K562 (cell line): ENCODE data around the gene STAB2. TPM values are rescaled to one million over a fixed set of nuclear protein-coding genes. Genes with fewer than 3 reads are reported as not detected.

ENCODE experiments used
- ATAC-seq: fragments of 200-7000 bp; cut with Tn5 transposase; 3 replicates; pipeline ENCODE4 v1.9.1; 2020; ENCODE audit warnings: moderate library complexity
- BruUV-seq: library from RNA; stranded (reverse); fragments of 400-500 nt; replicated peaks from 2 replicates; lab custom pipeline; 2021; lab: Mats Ljungman, UMichigan
- CTCF ChIA-PET: fragments of 300-600 bp; formaldehyde crosslinking; extraction: SDS; loops from one replicate; lab custom pipeline; 2021; ENCODE audit warnings: low intra/inter-chr PET ratio; lab: Yijun Ruan, JAX
- POLR2A ChIA-PET: fragments of 300-600, 350-650 bp; sonication (Branson Sonifier 250); formaldehyde crosslinking; extraction: SDS; loops from one replicate; lab custom pipeline; 2021; ENCODE audit warnings: antibody characterized with exemption, inconsistent platforms; lab: Yijun Ruan, JAX
- DNase-seq, 4 experiments: peaks; one replicate each; pipeline versions ENCODE4 v3.0.0 to v3.0.0-alpha.2; 2011 to 2018; ENCODE audit warnings: low spot score in 3 of 4, mixed read lengths in 3 of 4; ENCODE audit errors: extremely low read depth in 1 of 4
- FAIRE-seq: peaks from 2 replicates; lab custom pipeline; 2011; peaks lifted over from hg19 to GRCh38; lab: Jason Lieb, UNC
- H2AFZ ChIP-seq: 2 replicates; pipeline ENCODE4 v1.6.0; 2011; ENCODE audit warnings: low read depth, low read length, control low read depth, inconsistent platforms
- H3K27ac ChIP-seq: fragments of 200-600 bp; 3 replicates; pipeline ENCODE4 v1.8.0; 2011; ENCODE audit warnings: low read depth, mild to moderate bottlenecking, control low read depth, inconsistent platforms, low read length, moderate library complexity, mixed read lengths; ENCODE audit errors: extremely low read depth
- H3K27me3 ChIP-seq, 2 experiments: fragments of 300-600 bp in 1 of 2; 2 replicates in 1 of 2; 3 replicates in 1 of 2; pipeline versions ENCODE4 v1.6.0 to v1.8.0; 2011; ENCODE audit warnings: inconsistent platforms in 2 of 2, low read length in 2 of 2, mild to moderate bottlenecking in 1 of 2, mixed read lengths in 1 of 2, moderate library complexity in 1 of 2; ENCODE audit not compliant: control insufficient read depth in 2 of 2, insufficient read depth in 2 of 2
- H3K36me3 ChIP-seq: fragments of 300-600 bp; 3 replicates; pipeline ENCODE4 v1.8.0; 2011; ENCODE audit warnings: mild to moderate bottlenecking, low read length, inconsistent platforms; ENCODE audit not compliant: control insufficient read depth, insufficient read depth
- H3K4me1 ChIP-seq, 2 experiments: fragments of 200-600 bp in 1 of 2; replicated peaks in 1 of 2; 2 replicates in 1 of 2; 3 replicates in 1 of 2; pipeline versions ENCODE4 v1.5.1 to v1.8.0; 2011; ENCODE audit warnings: inconsistent platforms in 2 of 2, low read length in 2 of 2, mild to moderate bottlenecking in 1 of 2, mixed read lengths in 1 of 2, moderate library complexity in 1 of 2; ENCODE audit not compliant: control insufficient read depth in 2 of 2, insufficient read depth in 2 of 2
- H3K4me2 ChIP-seq: 2 replicates; pipeline ENCODE4 v1.6.1; 2011; ENCODE audit warnings: low read length, control low read depth, inconsistent platforms, mixed read lengths; ENCODE audit not compliant: insufficient read depth
- H3K4me3 ChIP-seq: fragments of 200-600 bp; sonication (generic), shearing (Covaris generic); 2 replicates; pipeline ENCODE4 v1.5.1; 2016; ENCODE audit warnings: control low read depth, inconsistent platforms
- H3K79me2 ChIP-seq: fragments of 200-600 bp; 3 replicates; pipeline ENCODE4 v1.8.0; 2011; ENCODE audit warnings: low read length, inconsistent platforms; ENCODE audit not compliant: control insufficient read depth, insufficient read depth
- H3K9ac ChIP-seq, 2 experiments: 2 replicates each; pipeline versions ENCODE4 v1.6.0 to v1.6.1; 2011; ENCODE audit warnings: low read depth in 2 of 2, low read length in 2 of 2, control low read depth in 1 of 2, inconsistent platforms in 1 of 2, mild to moderate bottlenecking in 1 of 2, mixed read lengths in 1 of 2; ENCODE audit not compliant: insufficient read depth in 1 of 2
- H3K9me1 ChIP-seq: one replicate; pipeline ENCODE4 v1.6.0; 2011; ENCODE audit warnings: inconsistent platforms, mild to moderate bottlenecking, low read length, moderate library complexity; ENCODE audit not compliant: control insufficient read depth, insufficient read depth
- H3K9me3 ChIP-seq: replicated peaks from 2 replicates; pipeline ENCODE4 v1.5.1; 2011; ENCODE audit warnings: low read depth, low read length, inconsistent platforms; ENCODE audit not compliant: control insufficient read depth, insufficient read depth
- H4K20me1 ChIP-seq: replicated peaks from 2 replicates; pipeline ENCODE4 v1.6.1; 2011; ENCODE audit warnings: low read length, inconsistent platforms, mixed read lengths; ENCODE audit not compliant: control insufficient read depth, insufficient read depth
- CBFA2T3 ChIP-seq: fragments of 450-650 bp; IDR thresholded peaks from 2 replicates; pipeline ENCODE4 v1.6.1; 2017
- IRF2 ChIP-seq: sonication (generic); formaldehyde crosslinking; IDR thresholded peaks from 2 replicates; pipeline ENCODE4 v1.8.1; 2022; ENCODE audit warnings: mild to moderate bottlenecking, missing genetic modification reagents
- IRF9 ChIP-seq: fragments of 450-650 bp; IDR thresholded peaks from 2 replicates; pipeline ENCODE4 v1.6.1; 2016; ENCODE audit warnings: missing biosample characterization, missing genetic modification characterization
- U2AF2 ChIP-seq: fragments of 200-400 bp; formaldehyde crosslinking; optimal IDR thresholded peaks from 2 replicates; pipeline ENCODE3; 2017; ENCODE audit warnings: low read depth, mild to moderate bottlenecking, low read length
- ZNF277 ChIP-seq: fragments of 250-450 bp; sonication (Bioruptor Pico); IDR thresholded peaks from 2 replicates; pipeline ENCODE4 v1.8.0; 2022; ENCODE audit warnings: inconsistent platforms, mild to moderate bottlenecking, moderate library complexity, borderline replicate concordance
- ZNF316 ChIP-seq: fragments of 450-650 bp; IDR thresholded peaks from 2 replicates; pipeline ENCODE4 v1.6.1; 2016
- WGBS: fragments of 100-300 bp; shearing (Covaris generic); methylation state at CpG from one replicate; pipeline ENCODE4 v1.1.6; 2016; ENCODE audit warnings: low coverage, mixed read lengths; ENCODE audit not compliant: insufficient coverage; ENCODE audit errors: missing lambda C conversion rate; 5-methylcytosine and 5-hydroxymethylcytosine counted together
- in situ Hi-C: fragments of 300-500 bp; cut with MboI; formaldehyde crosslinking; loops from 4 replicates; pipeline ENCODE4 v1.15.0; 2018; ENCODE audit warnings: inconsistent platforms, mixed read lengths
- intact Hi-C: fragments of 100-400 bp; cut with micrococcal nuclease; formaldehyde crosslinking; loops from 2 replicates; pipeline ENCODE4 v1.14.2; 2022
- polyA plus RNA-seq, 8 experiments: library from polyadenylated mRNA; depleted of rRNA in 4 of 8; stranded (reverse) in 5 of 8; unstranded in 3 of 8; fragments of >200 nt; fragmentation: Nextera tagmentation in 2 of 8; fragmentation: Illumina TruSeq in 1 of 8; extraction: Ambion mirVana in 2 of 8; extraction: Trizol in 1 of 8; gene quantifications; 2 replicates each; pipeline versions ENCODE4 v1.2.1 to v1.2.3, GENCODE V29; 2011 to 2014; ENCODE audit warnings: inconsistent platforms in 1 of 8, missing spikeins in 1 of 8
- total RNA-seq, 7 experiments: library from RNA; depleted of rRNA in 6 of 7; stranded (reverse); fragments of >200 nt in 6 of 7; fragmentation: Illumina TruSeq in 2 of 7; extraction: Trizol in 2 of 7; gene quantifications; 2 replicates each; pipeline versions ENCODE4 v1.2.1 to v1.2.3, GENCODE V29; 2011 to 2021; ENCODE audit warnings: low replicate concordance in 1 of 7

STAB2 gene
- total and polyA plus RNA-seq, 9 of the 15 experiments (the other 6 are each of a cell fraction or from before 2014, with no cell fraction given): 0.10 TPM; not detected in 8

- TF ChIP-seq IRF2 (CRISPR knock-in tag) (no peak), ZNF277 (CRISPR knock-in tag) (no peak), CBFA2T3 (peak; percentile 38), ZNF316 (no peak), U2AF2 (no peak), IRF9 (tag) (no peak)
- peaks cover 12% of the 10 kb centered on the region; the same call in 1 of the 2 replicates for H4K20me1 ChIP-seq
- in situ Hi-C loops (loop anchor here (10.0 kb wide), 1 partner anchor 1692 kb away; no protein-coding TSS in a partner anchor), intact Hi-C loops (no loop called here)
- FAIRE-seq (no peak), DNase-seq (peak in 2 of 4 experiments; percentile 20 to 28), ATAC-seq (no peak)
- H3K9me1 ChIP-seq: peaks cover 7% of the 10 kb centered on the region
- peaks cover 32 to 64% of the 10 kb centered on the region in 2 experiments for H3K4me1 ChIP-seq
- POLR2A ChIA-PET: interaction anchor here (0.9 kb wide), 1 partner anchor 11 kb away, joined by 3 read pairs; no protein-coding TSS in a partner anchor
- no peak overlapping the region for H3K4me3 ChIP-seq
- H3K27ac ChIP-seq: no peak overlapping the region; the same call in 2 of the 3 replicates
- no peaks in the 10 kb centered on the region for H3K27me3 ChIP-seq
- no peak overlapping the region for H3K4me2 ChIP-seq
- BruUV-seq: no TSS peak
- H3K79me2 ChIP-seq: peaks cover 62% of the 10 kb centered on the region
- no peak overlapping the region for H2AFZ ChIP-seq
- H3K36me3 ChIP-seq: peaks cover 82% of the 10 kb centered on the region
- peaks cover 2% of the 10 kb centered on the region; the same call in 1 of the 2 replicates for H3K9me3 ChIP-seq
- 58% methylated on average over 4 of the region's 4 CpGs for WGBS
- H3K9ac ChIP-seq: 0 out of 4 replicates have a peak overlapping the region, but pooled peaks of 1 of the 2 experiments have one; percentile 15
- CTCF ChIA-PET: no interaction called here
Measured at GRCh38 chr12:103806803-103807202, 219.7 kb downstream of the STAB2 start.
